ENCODE measurements around the gene ALOX5AP.
A peak's percentile ranks its signal among the peaks of the same experiment; 100 is the strongest.

The ALOX5AP gene

DNA sequence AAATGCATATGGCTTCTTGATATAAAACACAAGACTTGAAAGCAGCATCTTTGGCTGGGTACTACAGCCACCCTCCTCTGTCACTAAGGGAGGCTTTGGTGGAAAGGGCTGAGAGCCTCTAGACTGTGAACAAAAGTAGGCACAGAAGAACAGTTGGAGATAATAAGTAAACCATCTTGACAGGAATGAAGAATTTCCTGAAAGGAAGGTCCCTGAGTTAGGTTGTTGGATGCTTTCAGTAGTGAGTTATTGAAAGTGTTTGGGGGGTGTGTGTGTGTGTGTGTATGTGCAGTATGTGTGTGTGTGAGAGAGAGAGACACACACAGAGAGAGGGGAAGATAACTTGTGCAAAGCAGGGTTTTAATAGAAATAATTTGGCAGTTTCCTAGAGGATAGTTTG lies 38.2 kb downstream of the ALOX5AP start:
- DNase-seq, result no peak

DNA sequence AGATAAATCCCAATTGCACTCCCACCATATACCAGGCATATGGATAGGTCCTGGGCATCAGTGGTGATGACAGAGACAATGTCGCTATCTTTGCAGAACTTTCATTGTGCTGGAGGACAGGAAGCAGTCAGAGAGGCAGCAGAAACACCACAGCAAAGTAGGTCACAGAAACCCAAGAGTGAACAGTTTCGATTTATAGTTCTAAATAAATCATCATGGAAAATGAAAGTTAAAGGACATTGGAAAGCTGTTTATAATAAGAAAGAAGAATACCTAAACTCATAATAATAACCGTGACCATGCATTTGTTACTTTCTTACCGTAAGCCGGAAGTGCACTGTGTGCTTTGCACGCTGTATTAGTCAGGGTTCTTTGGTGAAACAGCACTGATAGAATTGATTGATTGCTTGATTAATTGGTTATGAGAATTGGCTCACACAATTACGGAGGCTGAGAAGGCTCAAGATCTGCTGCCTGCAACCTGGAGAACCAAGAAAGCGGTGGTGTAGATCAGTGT lies 38.9 kb downstream of the ALOX5AP start:
- peak; percentile 62 for DNase-seq

DNA sequence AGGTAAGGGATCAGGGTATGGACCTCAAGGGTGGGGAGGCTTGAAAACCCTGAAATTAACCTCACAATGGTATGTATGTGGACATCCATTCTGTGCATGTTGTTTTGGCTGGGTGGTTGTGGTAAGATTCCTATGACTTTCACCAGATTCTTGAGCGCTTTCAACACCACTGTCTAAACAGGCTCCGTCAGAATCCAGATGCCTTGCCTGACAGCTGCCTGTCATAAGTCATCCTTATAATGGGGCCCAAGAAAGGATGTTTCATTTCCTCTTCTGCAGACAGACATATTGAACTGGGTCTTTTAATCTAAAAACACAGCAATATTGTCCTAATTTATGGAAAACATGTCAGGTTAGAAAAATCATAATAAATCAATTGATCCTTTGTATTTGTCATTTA lies 41.3 kb downstream of the ALOX5AP start:
- no peak for DNase-seq

DNA sequence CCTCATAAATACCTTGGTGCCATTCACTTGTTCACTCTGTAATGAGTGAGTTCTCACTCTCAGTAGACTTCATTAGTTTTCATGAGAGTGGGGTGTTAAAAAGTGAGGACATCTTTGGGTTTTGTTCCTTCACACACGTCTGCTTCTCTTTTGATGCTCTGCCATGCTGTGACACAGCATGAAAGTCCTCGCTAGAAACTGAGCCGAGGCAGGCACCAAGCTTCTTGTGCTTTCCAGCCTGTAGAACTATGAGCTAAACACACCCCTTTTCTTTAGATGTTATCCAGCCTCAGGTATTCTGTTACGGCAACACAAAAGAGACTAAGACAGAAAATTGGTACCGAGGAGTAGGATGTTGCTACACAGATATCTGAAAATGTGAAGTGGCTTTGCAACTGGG lies 43.7 kb downstream of the ALOX5AP start:
- no peak for DNase-seq

DNA sequence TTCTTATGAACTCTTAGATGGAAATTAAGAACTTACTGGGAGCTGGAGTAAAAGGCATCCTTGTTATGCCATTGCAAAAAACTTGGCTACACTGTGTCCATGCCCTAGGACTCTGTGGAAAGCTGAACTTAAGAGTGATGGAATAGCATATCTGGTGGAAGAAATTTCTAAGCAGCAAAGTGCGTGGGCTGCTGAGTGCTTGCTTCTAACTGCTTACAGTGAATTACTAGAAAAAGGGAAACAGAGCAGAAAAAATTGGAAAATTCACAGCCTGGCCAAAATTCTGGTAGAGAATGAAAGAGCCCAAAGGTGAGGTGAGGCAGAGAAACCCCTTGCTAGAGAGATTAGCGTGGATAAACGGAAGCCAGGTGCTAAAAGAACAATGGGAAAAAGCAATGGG lies 44.3 kb downstream of the ALOX5AP start:
- no peak for DNase-seq

DNA sequence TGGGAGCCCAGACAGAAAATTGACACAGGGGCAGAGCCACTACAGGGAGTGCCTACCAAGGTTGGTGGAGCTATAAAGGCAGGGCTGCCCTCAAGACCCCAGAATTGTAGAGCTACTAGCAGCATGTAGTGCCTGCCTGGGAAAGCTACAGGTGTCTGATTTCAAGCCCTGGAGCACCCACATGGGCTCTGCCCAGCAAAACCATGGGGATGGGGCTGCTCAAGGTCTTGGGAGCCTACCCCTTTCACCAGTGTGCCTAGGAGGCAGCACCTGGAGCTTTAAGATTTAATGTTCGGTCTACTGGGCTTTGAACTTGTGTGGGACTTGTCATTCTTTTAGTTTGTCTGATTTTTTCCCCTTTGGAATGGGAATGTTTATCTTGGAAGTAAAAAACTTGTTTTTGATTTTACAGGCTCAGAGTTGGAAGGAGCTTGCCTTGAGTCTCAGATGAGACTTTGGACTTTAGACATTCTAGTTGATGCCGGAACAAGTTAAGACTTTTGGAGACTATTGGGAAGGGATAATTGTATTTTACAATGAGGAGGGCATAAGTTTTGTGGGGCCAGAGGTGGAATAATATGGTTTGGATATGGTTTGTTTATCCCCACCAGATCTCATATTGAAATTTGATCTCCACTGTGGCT lies 45.1 kb downstream of the ALOX5AP start:
- no peak for DNase-seq

DNA sequence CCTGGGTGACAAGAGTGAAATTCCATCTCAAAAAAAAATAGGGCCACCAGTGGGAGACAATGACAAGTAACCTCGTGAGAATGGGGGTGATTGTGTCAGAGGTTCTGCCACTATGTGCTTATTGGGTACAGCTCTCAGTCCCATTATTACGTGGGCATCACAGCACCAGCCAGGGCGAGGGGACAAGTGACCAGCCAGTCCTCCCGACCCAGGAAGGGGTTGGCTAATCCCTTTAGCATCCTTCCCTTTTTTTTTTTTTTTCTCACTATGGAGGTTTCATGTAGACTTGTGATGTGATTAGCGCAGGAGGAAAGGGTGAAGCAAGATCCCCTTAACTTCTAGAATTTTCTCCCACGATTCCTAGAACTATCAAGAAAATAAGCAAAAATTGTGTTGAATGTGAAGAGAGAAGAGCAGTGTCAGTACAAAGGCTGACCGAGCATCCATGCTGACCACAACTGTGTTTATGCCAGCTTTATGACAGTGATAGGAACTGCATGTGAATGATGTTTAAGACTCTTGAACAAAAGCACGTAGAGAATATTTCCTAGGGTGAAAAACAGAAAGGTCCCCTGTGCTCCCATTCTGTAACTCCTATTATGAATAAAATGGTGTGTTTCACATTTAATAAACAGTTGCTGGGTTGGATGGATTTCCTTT lies 50.0 kb downstream of the ALOX5AP start:
- DNase-seq, result no peak

DNA sequence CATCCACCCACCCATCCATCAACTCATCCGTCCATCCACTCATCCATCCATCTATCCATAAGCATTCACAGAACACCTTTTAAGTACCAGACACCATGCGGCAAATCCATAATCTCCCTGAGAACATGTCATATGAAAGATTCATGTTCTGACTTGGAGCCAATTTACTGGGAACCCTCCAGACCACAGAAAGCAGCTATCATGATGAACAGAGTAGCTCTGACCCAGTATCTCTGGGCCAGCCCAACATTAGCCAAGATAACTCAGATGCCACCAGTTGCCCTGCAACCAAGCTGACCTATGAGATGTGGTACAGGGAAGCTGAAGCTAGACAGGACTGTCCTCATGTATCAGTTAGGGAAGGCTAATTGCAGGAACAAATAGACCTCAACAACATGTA lies 51.3 kb downstream of the ALOX5AP start:
- DNase-seq, result no peak

DNA sequence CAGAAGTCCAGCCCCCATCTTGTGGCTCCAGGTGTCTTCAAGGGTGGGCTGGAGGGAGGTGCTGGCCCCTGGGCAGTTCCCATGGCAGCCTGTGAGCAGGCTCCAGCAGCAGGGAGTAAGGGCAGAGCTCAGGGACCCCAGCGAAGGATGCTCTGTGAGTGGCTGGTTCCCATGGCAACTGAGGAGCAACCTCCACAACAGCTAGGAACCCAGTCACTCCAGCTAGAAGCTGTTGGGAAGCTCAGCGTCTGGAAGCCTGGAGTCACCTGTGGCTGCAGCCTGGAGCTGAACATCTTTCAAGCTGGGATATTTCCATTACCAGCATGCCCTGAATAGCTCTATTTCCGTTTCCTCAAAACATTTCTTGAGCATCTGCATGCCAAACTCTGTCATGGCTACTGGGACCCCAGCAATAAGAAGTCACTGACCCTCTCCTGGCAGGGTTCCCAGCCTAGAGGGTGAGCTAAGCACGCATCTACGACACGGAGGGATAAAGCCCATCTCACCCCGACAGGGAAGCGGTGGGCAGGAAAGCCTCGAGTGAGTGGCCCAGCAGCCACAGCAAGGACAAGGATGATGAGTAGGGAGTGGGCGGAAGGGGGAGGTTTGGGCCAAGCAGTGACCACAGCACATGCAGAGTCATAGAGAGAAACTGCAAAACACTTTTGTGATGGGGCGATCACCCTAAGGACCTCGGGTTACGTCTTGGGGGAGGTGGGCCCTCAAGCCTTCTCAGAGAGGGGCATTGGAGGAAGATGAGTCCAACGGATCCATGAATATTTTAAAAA lies 52.6 kb downstream of the ALOX5AP start:
- DNase-seq, result no peak

DNA sequence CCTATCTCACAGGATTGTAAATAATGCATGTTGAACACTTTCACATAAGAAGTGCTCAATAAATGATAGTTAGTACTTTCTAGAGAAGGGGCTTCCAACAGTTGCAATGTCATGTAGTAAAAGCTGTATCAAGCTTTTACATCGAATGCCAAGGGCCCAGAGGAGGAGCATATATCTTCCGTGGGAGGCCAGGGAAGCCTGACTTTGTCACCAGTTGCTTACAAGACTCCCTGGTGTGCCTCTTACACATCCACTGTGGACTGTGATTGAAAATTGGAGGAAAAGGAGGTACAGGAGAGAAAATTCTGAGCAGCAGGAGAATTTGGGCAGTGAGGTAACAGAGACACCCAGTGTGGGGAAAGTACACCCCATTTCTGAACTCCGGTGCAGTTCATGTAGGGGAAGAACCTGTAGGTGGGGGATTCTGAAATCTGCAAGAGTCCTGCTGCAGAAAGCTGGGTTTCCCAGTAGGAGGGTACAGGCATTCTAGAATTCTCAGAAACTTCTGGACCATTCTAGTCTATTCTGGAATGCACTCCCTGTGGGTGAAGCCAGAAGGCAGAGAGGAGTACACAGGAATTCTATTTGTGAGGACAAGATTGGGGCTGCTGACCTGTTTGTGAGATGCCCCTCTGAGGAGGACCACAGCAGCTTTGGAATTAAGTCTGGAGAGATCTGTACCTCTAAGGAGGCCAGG lies 54.0 kb downstream of the ALOX5AP start:
- DNase-seq, result no peak

DNA sequence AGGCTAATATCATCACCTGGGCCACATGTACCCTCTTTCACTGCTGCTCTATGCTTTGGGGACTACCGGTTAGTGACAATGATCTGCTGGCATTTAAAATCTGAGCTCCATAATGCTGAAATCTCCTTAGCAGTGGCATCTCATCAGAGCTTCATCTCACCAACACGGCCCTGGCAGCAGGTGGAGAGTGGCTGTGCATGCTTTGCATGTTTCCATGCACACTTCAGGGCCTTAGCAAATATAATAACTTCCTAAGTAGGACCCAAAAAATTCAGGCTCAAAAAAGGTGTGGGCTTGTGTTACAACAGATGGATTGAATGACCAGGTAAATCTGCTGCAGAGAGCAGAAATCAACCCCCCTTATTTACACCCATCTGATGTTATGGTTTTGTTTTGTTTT lies 55.2 kb downstream of the ALOX5AP start:
- no peak for DNase-seq

DNA sequence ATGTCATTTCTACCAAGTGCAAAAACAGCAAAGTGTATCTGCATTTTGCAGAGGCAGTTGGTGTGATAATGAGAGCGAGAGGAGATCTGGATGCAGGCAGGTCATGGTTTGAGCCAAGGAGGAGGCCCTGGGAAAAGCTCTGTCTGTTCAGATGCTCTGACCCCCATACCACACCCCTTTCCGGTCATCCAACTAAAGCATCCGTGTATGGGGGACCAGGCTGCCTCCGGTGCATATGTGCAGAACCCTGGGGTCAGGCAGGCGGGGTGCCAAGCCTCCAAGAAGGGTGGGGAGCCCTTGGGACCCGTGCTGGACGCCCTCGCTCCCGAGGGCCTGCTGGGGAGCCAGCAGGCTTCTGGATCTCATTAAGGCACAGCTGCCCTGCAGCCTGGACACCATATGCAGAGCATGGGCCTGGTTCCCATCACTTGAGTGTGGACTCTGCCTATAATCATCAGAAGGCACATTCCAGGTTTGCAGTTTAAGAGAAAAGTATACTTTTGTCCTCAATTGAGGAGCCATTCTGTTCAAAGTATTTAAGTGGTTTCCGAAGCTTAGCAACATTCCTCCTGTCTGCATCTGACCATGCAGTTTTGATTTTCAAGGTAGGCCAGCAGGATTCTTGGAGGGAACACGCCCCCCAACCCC lies 56.1 kb downstream of the ALOX5AP start:
- DNase-seq, result no peak

DNA sequence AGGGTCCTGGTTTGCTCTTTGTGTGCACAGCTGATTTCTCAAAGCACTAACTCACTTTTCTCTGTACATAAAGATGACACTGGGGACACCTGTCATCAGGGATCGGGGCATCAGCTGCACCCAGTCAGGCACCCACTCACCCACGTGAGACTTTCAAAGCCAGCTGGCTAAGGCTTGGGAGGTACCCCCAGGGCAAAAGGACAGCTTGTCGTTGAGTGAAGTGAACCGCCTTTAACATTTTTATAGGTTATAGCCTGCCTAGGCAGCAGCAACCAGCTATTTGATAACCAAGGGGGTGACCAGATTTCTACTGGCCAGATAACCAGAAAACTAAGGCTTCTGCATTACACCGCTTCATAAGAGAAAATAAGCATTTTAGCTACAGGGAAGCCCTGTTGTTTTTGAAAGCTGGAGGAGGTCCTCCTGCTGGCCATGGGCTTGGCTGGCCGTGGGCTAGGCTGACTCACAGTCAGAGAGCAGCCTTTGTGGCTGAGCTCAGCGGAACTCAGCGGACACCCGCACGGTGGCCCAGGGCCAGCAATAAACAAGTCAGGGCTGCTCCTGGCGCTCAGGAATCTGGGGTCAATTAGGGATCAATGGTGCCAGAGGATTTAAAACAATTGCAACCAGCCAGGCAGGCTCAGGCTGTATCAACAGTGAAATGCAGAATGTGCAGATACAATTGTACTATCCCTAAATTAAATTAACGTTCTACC lies 57.1 kb downstream of the ALOX5AP start:
- DNase-seq, result no peak

DNA sequence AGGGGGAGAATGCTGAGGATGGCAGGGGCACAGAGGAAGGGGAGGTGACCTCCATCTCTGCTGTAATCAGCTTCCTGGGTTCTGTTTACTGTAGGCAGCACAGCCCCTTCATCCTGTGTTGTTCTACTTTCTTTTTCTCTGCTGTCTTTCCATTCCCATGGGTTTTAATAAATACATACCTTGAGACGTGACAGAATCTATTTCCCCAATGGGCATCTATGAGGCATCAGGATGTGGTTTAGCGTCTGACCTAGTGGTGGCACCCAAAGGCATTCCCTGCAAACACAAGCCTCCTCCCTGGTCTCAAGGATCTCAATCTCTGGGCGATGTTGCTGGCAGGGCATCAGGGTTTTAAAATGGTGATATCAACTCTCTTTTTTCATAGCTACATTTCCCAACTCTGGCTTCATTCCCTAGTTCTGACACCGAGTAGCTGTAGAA lies 60.8 kb downstream of the ALOX5AP start:
- DNase-seq, result peak; percentile 25

DNA sequence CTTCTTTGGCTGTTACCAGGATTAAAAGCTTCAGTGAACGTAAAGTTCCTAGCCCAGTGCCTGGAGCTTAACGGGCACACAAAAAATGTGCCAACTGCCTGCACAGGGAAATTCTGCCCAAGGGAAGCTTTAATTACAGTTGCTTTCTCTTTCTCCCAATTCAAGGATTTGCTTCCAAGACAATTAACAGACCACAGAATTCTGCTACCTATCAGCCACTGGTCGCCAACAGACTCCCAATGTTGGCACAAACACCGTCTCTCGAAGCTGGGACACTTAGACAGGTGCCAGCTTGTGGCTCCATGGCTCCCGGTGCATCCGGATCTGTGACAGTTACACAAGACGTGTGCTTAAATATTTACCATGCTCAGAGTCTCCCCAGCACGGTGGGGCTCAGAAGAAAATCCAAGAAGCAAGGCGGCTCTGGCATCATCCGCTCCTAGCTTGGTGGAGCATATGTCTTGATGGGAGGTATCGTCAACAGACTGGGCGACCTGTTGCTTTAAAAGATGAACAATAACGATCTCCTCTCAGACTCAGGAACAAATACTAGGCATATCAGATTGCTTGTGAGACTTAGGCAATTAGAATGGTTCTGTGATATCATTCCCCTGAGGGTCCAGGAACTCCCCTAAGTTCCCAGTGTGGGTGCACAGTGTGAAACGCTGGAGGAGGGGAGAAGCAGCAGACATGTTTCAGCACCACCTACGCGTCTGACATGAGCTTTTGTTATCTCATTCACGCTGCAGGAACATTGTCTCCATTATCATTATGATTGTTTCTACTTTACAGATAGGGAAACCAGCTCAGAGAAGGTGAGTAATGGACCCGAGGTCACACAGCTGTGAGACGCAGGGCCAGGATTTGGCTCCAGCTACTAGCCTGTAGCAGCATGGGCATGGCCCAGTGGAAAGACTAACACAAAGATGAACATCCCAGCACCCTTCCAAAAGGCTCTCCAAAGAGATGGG lies 61.6 kb downstream of the ALOX5AP start:
- peak; percentile 16 for DNase-seq

DNA sequence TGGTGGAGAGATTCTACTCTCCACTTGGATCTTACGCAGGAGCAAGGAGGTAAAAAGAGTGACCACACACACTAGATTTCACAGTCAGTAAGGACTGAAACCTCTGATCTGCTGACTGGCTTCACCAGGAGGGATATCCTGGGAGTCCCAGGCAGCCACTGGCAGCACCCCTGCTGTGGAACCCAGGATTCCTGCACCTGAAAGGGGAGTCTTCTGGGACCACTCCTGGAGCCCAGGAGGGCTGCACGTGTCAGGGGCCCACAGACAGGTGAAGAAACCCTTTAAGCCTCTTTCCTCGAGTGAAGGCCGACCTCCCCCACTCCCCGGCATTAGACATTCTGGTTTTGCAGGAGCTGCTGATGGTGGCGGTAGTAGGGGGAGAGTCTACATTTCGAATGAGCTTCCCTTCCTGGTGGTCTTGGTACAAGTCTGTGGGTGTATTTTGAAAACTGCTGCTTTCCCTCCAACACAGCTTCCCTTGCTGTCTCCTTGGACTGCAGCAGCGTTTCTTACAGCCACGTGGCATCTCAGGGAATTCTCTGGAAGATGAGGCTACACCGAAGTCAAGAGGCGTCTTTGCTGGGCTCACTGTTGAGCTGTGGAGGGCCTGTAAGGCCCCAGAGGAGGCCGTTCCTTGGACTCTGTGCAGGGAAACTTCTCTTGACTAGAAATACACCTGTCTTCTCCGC lies 62.6 kb downstream of the ALOX5AP start:
- no peak for DNase-seq

DNA sequence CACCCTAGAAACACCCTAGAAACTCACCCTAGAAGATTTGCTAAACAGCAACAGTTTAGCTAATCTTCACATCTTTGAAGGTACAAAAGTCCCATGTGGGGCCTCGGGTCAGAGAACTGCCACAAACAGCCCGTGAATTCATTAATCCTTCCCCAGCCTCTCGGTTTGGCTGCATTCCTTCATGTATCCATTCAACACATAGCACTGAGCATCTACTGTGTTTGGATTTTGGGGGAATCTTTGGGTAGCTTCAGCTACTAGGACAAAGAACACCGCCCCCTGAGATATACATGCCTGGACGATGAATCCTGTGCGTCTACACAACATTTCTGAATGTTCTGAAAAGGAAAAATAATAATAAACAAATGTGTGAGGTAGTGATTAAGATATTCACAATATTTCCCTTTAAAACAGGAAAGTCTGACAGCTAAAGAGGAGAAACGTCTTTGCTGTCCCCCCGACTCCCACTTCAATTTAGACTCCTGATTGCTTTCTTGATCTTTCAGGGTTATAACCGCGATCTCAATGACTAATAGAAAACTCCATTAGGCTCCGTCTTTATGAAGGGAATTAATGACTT lies 63.5 kb downstream of the ALOX5AP start:
- DNase-seq, result no peak

DNA sequence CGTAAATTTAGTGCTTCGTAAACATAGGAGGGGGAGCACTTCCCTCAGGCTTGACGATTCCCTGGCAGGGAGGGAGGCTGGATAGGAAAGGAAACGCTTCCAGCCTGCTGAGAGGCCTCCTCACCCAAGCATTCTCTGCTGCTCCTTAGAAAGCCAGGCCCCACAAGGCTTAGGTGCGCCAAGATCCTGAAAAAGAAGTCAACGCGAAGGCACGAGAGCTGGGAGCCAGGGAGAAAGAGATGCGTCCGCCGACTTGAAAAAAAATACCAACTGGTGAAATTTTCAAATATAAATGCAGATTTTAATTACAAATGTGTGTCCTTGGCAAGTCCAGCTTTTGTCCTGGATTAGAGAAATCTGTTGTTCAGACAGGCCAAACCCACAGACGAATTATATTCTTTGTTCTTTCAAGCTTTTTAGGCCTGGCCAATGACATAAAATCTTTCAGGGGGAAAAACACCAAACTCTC lies 64.0 kb downstream of the ALOX5AP start:
- DNase-seq, result no peak

DNA sequence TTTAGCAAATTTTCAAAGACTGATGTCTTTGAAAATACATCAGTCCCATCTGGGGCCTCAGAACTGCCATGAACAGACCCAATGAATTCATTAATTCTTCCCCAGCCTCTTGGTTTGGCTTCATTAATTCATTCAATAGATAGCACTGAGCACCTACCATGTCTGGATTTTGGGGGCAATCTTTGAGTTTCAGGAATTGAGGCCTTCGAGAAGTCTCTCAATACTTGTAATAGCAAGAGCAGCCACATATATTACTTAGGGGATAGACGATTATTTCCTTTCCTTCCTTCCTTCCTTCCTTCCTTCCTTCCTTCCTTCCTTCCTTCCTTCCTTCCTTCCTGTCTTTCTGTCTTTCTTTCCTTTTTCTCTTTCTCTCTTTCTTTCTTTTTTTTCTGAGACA lies 64.8 kb downstream of the ALOX5AP start:
- no peak for DNase-seq

DNA sequence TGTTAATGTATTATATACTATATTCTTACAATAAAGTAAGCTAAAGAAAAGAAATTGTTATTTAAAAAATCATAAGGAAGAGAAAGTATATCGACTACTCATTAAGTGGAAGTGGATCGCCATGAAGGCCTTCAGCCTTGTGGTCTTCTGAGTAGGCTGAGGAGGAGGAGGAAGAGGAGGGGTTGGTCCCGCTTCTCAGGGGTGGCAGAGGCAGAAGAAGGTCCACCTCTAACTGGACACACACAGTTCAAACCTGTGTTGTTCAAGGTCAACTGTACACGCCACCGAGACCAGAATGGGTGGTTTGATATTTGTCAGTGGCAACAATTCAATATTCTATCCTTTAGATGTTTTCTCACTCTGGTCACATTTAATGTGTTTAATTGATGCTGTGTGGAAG lies 67.2 kb downstream of the ALOX5AP start:
- no peak for DNase-seq
